NCI-H146 treated with DMSO at 0.1 percent for 48 hours (cell line): ENCODE data around the gene BLOC1S6.
"Not testable (repeated sequence)": the region's sequence is repeated elsewhere in the genome, so short reads cannot be mapped to it uniquely, and the experiment has no call there.

ENCODE experiments used
- DNase-seq: peaks from one replicate; lab custom pipeline; 2025; ENCODE audit not compliant: unreplicated experiment; lab: John Stamatoyannopoulos, UW

Gene BLOC1S6

DNA sequence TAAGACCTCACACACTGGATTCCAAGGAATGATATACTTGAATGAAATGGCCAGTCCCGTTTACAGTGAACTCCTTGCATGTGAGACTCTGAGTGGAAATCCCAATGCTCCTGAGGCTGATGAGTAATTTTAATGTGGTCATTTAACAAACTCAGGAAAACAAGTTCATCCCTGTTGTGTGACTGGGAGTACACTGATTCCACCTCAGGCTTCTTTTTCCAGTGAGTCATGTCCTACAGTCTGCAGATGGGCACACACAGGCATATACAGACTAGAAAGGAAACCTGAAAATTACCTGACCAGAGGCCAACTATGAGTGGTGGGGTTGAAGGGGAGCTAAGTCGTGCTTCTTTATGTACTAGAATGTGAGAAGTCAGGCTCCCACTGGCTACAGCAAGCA, 53.4 kb downstream of the BLOC1S6 start:
- no peak for DNase-seq

DNA sequence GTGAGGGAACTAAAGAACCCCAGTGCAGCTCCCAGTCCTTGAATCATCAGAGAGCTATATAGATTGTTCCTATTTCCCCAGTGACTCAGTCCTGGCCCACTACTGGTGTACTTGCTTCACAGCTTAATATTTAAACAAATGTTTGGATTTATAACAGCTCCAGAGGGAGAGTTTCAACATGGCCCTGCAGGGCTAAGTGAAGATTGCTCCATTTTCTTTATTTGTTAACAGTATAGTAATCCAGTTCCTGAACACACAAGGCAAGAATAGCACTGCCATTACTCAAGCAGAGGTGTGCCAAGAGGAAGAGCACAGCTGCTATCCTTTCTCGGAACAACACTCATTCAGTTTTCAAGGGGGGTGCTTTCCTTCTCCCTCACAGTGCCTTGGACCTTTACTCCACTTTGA, 54.2 kb downstream of the BLOC1S6 start:
- DNase-seq, result no peak

DNA sequence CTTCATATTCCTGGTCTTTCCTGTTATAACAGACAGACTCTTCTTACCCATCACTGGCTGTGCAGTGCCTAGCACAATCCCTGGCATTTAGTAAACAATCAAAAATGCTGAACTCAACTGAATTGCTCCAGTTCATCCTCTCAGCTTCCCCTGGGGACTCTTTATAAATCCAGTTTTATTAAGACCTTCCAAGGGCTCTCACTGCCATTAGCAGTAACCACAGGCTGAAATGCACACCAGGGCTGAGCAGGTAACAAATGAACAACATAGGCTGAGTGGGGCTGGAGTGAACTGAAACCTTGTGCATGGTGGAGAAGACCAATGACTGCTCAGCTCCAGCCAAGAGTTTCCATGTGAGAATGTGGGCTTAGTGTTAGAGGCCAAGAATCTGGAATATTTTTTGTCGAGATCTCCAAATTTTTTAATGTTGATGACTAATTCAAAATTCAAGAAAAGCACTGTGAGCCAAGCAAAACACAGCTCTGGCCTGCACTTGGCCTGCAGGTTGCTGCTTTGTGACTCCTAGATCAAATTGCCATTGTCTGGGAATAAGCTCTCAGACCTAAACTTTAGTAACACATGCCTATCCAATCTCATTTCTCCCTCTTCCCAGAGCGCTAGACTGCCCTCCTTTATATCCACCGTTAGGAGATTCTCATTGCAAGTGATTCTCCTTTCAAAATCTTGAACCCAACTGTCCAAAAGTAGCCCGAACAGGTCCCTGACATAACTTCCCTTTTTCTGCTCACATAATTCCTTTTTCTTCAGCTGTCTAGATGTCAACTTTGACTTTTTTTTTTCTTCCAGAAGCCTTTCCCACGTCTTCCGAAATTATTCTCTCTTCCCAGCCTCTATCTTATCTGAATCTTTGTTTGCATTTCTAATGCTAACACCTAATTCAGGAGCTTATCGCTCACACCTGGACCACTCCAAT, 55.1 kb downstream of the BLOC1S6 start:
- no peak for DNase-seq

DNA sequence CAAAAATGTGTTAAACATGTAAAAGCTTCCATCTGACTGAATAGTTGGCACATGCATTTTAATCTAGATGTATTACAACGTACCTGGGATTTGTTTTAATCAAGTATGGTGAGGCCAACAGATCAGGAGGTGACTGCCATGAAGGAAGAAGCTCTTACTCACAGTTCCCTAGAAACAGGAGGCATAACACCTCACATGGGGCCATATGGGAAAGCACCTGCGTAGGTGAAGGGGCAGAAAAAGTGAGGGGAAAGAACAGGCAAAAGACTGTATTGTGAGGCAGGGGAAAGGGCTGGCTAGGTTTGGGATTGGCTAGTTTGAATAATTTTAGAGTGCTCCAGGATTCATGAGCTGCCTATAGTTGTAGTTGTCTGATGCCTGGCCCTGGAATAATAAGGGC, 57.3 kb downstream of the BLOC1S6 start:
- DNase-seq, result no peak

DNA sequence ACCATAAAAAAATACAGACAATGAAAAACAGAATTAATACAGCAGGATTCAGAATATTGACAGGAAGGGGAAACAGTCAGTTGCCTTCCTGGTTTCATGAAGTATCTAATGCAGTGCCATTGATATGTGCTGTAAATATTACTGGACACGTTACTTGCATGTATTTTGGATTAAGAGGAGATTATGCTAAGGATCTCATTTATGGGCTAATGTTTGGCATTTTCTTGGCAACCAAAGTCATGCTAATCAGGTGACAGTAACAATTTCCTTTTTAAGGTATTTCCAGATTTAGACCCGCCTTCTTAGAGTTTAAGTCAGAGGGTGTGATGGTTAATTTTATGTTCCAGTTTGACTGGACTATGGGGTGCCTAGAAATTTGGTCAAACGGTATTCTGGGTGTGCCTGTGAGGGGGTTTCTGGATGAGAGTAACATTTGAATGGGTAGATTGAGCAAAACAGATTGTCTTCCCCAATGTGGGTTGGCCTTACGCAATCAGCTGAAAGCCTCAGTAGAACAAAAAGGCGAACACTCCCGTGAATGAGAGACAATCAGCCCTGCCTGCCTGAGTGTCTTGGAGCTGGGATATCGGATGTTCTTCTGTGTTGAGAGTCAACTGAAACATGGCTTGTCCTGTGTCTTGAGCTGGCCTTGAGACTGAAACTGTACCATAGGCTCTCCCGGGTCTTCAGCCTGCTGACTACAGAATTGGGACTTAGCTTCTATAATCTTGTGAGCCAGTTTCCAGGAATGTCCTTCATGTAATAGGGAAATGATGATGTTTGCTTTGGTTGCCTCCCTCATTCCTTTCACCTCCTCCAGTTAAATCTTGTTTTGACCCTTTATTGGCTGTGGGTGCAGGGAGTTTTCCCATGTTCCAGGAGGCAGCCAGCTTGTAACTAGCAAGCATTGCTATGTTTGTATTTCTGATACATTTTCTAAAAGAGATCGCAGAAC, 58.1 kb downstream of the BLOC1S6 start:
- no peak for DNase-seq

DNA sequence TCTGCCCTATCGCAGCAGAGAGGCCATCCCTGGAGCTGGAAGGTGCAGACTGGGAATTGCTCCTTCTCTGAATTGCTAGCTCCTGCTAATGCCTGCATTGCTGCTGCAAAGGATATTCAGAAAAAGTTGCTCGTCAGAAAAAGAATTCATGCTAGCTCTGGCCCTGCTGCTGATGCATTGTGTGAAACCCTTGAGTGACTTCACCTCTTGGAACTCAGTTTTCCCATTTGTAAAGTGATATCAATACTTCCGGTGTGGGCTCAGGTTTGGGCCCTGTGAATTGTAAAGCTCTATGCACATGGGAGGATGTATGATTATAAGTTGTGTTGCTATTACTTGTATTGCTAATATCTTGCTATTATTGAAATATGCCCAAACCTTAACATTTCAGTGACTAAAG, 59.0 kb downstream of the BLOC1S6 start:
- no peak for DNase-seq

DNA sequence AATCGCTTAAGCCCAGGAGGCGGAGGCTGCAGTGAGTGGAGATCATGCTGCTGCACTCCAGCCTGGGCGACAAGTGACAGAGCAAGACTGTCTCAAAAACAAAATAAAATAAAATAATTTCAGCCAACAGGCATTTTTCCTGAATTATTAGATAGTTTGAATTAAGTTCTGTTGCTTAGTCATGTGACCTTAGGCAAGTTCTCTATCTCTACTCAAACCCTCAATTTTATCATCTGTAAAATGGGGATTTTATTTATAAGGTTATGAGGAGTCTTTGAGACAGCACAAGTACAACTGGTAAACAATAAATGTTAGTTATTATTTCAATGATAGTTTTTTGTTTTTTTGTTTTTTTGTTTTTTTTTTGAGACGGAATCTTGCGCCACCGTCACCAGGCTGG, 60.6 kb downstream of the BLOC1S6 start:
- no peak for DNase-seq

DNA sequence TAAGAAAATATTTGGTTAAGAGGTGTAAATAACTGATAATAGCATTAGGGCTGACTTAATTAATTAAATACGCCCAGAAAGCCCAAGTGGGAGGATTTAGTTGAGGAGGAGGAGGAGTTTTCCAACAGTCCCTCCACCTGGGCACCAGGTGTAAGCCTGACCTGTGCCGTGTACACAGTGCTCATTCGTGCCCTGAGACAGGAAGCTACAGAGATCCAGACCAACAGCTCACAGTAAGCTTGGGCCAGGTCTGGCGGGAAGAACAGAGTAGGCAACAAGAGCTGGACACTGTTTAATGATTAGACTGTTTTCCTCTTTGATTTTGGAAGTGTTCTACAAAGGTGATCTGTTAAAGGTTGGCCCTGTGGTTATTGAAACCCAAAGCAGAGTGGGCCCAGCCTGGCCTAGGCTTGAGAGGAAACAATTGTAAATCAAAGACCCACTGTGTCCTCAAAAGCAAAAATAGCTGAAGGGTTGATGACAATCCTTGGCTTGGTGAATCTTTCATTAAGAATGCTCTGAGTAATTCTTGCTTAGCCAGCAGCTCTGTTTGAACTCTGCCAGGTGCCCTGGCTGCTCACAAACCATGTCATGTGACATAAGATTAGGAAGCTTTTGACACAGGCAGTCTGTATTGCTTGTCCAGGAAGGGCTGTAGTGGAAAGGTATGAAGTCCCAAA, 61.5 kb downstream of the BLOC1S6 start:
- DNase-seq, result no peak

DNA sequence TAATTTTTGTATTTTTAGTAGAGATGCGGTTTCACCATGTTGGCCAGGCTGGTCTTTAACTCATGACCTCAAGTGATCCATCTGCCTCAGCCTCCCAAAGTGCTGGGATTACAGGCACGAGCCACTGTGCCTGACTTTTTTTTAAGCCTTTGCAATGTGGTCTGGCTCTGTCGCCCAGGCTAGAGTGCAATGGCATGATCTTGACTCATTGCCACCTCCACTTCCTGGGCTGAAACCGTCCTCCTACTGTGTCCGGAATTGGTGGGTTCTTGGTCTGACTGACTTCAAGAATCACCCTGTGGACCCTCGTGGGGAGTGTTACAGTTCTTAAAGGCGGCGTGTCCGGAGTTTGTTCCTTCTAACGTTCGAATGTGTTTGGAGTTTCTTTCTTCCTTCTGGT, 62.8 kb downstream of the BLOC1S6 start:
- not testable (repeated sequence) for DNase-seq

DNA sequence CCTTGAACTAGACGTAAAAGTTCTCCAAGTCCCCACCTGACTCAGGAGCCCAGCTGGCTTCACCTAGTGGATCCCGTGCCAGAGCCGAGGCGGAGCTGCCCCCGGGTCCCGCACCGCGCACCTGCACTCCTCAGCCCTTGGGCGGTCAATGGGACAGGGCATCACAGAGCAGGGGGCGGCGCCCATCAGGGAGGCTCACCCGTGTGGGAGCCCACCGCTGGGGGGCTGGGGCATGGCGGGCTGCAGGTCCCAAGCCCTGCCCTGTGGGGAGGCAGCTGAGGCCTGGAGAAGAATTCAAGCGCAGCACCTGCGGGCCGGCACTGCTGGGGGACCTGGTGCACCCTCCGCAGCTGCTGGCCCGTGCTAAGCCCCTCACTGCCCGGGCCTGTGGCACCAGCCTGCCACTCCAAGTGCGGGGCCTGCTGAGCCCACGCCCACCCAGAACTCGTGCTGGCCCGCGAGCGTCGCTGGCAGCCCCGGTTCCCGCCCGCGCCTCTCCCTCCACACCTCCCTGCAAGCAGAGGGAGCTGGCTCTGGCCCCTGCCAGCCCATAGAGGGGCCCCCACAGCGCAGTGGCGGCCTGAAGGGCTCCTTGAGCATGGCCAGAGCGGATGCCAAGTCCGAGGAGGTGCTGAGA, 63.8 kb downstream of the BLOC1S6 start:
- DNase-seq, result no peak

DNA sequence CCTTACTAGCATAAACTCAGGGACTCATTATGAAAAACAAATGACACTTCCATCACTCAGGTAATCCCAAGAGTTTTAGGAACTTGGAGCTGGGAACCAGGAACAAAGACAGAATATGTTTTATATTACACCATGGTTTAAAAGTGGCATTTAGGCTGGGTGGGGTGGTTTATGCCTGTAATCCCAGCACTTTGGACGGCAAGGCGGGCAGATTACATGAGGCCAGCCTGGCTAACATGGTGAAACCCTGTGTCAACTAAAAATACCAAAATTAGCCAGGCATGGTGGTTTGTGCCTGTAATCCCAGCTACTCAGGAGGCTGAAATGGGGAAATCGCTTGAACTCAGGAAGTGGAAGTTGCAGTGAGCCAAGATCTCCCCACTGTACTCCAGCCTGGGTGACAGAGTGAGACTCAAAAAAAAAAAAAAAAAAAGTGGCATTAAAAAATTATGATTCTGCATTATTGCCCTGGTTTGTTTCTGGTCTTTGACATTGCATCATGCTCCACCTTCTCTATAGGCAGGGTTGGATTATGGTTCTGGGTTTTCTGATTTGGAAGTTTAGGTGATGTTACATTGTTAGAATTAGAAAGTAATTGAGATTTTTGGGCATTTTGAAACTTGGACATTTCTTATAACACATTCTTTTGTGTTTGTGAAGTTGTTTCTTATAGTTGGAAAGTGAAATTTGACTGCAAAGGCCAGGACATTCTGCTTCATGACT, 66.7 kb downstream of the BLOC1S6 start:
- DNase-seq, result no peak

DNA sequence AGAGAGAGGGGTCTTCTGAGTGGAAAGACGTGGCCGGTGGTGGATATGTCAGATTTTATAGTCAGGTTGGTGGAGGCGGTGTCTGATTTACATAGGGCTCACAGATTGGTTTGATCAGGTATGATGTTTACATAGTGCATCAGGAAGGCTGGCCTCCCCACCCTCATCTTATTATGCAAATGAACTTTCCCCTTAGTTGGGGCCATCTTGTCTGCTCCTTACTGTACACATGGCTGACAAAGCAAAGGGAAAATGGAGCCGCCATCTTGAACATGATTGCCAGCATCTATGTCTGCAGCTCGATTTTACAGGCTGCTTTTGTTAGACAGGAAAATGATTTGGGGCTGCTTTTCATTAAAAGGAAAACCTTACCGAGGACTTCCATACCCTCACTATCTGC, 67.6 kb downstream of the BLOC1S6 start:
- DNase-seq, result no peak

DNA sequence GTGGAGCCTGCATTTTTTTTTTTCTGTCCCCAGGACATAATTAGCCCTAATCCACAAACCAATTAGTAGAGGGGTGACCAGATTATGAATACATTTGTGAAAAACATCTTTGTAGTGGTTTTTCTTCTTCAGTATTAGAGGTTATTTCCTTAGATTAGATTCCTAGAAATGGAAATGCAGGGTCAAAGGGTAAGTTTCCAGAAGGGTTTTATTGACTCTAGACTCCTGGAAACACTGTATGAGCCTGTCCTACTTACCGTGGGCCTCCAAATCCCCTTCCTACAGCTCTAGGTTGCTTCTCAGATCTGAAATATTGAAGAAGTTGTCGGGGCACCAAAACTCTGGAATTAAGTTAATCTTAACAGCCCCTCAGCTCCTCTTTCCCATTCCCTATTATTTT, 70.1 kb downstream of the BLOC1S6 start:
- no peak for DNase-seq

DNA sequence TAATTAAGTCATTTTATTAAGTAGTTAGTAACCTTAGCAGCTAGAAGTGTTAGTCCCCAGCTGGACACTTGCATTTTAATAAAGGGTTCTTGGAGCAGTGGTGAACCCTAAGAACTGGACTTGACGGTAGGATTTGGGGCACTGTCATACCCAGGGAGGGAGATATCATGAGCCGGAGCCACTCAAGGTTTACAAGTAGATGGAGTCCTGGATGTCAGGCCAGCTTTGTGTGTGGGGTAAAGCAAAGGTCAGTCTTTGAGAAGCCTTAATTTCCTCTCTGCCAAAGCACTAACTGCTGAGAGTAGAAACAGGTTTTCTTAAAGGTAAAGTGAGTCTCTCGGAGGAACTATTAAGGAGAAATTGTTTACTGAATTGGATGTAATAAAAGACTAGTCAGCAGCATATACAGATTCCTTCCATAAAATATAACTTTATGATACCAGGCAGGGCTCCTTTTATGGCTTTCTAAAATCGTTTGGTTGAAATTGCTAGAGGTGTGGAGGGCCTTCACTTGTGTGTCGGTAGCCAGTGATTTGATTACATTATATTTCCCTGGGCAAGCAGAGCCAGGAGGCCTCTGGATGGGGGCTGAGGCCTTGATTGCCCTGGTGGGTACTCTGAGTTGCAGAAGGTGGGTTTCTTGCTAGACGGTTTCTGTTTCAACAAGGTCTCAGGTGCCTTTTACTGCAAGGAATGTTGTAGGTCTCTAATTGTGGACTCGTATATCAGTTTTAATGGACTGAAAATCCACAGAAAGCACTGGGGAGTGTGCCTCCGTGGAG, 70.8 kb downstream of the BLOC1S6 start:
- DNase-seq, result no peak
